H1 (cell line): ENCODE measurements around the gene NEK4. TPM values are rescaled to one million over a fixed set of nuclear protein-coding genes. Genes with fewer than 3 reads are reported as not detected.

Source experiments
- CTCF ChIA-PET: fragments of 300-600 bp; sonication (Branson Sonifier 250); formaldehyde crosslinking; loops from one replicate; lab custom pipeline; 2021; ENCODE audit not compliant: partially characterized antibody; lab: Charles Lee
- POLR2A ChIA-PET: fragments of 300-600 bp; sonication (Branson Sonifier 250); formaldehyde crosslinking; loops from one replicate; lab custom pipeline; 2021; ENCODE audit warnings: inconsistent platforms; ENCODE audit not compliant: partially characterized antibody; lab: Charles Lee
- DNase-seq, 2 experiments: peaks; one replicate each; pipeline versions ENCODE4 v3.0.0 to v3.0.0-alpha.2; 2010 to 2022; ENCODE audit warnings: low spot score in 2 of 2, low read depth in 1 of 2, mixed read lengths in 1 of 2
- FAIRE-seq: peaks from 2 replicates; lab custom pipeline; 2011; peaks lifted over from hg19 to GRCh38; lab: Jason Lieb, UNC
- H2AFZ ChIP-seq: 2 replicates; pipeline ENCODE4 v1.8.1; 2012; ENCODE audit warnings: low read length, inconsistent platforms
- H2AK5ac ChIP-seq: 2 replicates; pipeline ENCODE4 v1.6.1; 2013; ENCODE audit warnings: low read depth, low read length
- H2BK120ac ChIP-seq: replicated peaks from 2 replicates; pipeline ENCODE3; 2013; ENCODE audit warnings: low read depth, low read length, inconsistent platforms
- H2BK12ac ChIP-seq: 2 replicates; pipeline ENCODE4 v1.6.1; 2013; ENCODE audit warnings: low read depth, low read length
- H2BK15ac ChIP-seq: 2 replicates; pipeline ENCODE4 v1.6.1; 2013; ENCODE audit warnings: low read length
- H2BK20ac ChIP-seq: 2 replicates; pipeline ENCODE4 v1.6.1; 2013; ENCODE audit warnings: low read length
- H2BK5ac ChIP-seq: 2 replicates; pipeline ENCODE4 v1.6.1; 2013; ENCODE audit warnings: low read depth, low read length
- H3K14ac ChIP-seq: 2 replicates; pipeline ENCODE4 v1.6.1; 2013; ENCODE audit warnings: inconsistent platforms; ENCODE audit not compliant: insufficient read length
- H3K18ac ChIP-seq: 2 replicates; pipeline ENCODE4 v1.6.1; 2013; ENCODE audit warnings: low read length; ENCODE audit errors: extremely low read depth
- H3K23ac ChIP-seq: 2 replicates; pipeline ENCODE4 v1.6.1; 2013; ENCODE audit warnings: inconsistent platforms; ENCODE audit not compliant: insufficient read length
- H3K23me2 ChIP-seq: 2 replicates; pipeline ENCODE4 v1.6.1; 2013; ENCODE audit warnings: low read depth, low read length
- H3K27ac ChIP-seq: 2 replicates; pipeline ENCODE4 v1.6.1; 2011; ENCODE audit warnings: low read depth, low read length, inconsistent platforms
- H3K27me3 ChIP-seq, 4 experiments: replicated peaks in 1 of 4; 1 replicate in 1 of 4; 2 replicates in 3 of 4; pipeline versions ENCODE4 v1.6.1 to v1.8.1; 2011 to 2013; ENCODE audit warnings: low read length in 3 of 4, mild to moderate bottlenecking in 3 of 4, inconsistent platforms in 2 of 4, mixed read lengths in 2 of 4, moderate library complexity in 1 of 4; ENCODE audit not compliant: control insufficient read depth in 3 of 4, insufficient read depth in 3 of 4; ENCODE audit errors: extremely low read depth in 1 of 4
- H3K36me3 ChIP-seq, 4 experiments: 2 replicates each; pipeline versions ENCODE4 v1.6.1 to v1.8.1; 2011 to 2013; ENCODE audit warnings: mild to moderate bottlenecking in 4 of 4, low read length in 3 of 4, moderate library complexity in 2 of 4, control low read depth in 1 of 4, inconsistent platforms in 1 of 4; ENCODE audit not compliant: insufficient read depth in 4 of 4, control insufficient read depth in 2 of 4
- H3K4ac ChIP-seq: replicated peaks from 2 replicates; pipeline ENCODE3; 2013; ENCODE audit warnings: low read length, low read depth, mixed read lengths, inconsistent platforms; ENCODE audit not compliant: insufficient read length
- H3K4me1 ChIP-seq, 4 experiments: replicated peaks in 1 of 4; 1 replicate in 1 of 4; 2 replicates in 3 of 4; pipeline versions ENCODE4 v1.6.1 to v1.8.1; 2011 to 2013; ENCODE audit warnings: low read length in 3 of 4, inconsistent platforms in 2 of 4, mixed read lengths in 1 of 4; ENCODE audit not compliant: insufficient read depth in 4 of 4, control insufficient read depth in 3 of 4
- H3K4me2 ChIP-seq, 2 experiments: 2 replicates each; pipeline versions ENCODE4 v1.6.1 to v1.8.1; 2011 to 2013; ENCODE audit warnings: low read depth in 2 of 2, low read length in 2 of 2, control low read depth in 1 of 2, inconsistent platforms in 1 of 2, mild to moderate bottlenecking in 1 of 2; ENCODE audit not compliant: insufficient read depth in 1 of 2
- H3K4me3 ChIP-seq, 4 experiments: fragments of 200-600, 300-600 bp in 1 of 4; sonication (generic), shearing (Covaris generic), sonication (Bioruptor Twin) in 1 of 4; 2 replicates each; pipeline versions ENCODE4 v1.5.1 to v1.8.1; 2011 to 2016; ENCODE audit warnings: low read length in 4 of 4, low read depth in 3 of 4, control low read depth in 2 of 4, inconsistent platforms in 2 of 4, mild to moderate bottlenecking in 2 of 4, mixed read lengths in 1 of 4, moderate library complexity in 1 of 4; ENCODE audit not compliant: insufficient read depth in 2 of 4; ENCODE audit errors: extremely low read depth in 1 of 4
- H3K56ac ChIP-seq: replicated peaks from 2 replicates; pipeline ENCODE3; 2013; ENCODE audit warnings: low read depth, mild to moderate bottlenecking, mixed read lengths, low read length, inconsistent platforms; ENCODE audit not compliant: insufficient read length
- H3K79me1 ChIP-seq: 2 replicates; pipeline ENCODE4 v1.6.1; 2013; ENCODE audit warnings: low read depth, low read length, control low read depth
- H3K79me2 ChIP-seq, 2 experiments: 2 replicates each; pipeline versions ENCODE4 v1.6.1 to v1.8.1; 2012 to 2013; ENCODE audit warnings: low read length in 2 of 2, mild to moderate bottlenecking in 2 of 2, inconsistent platforms in 1 of 2; ENCODE audit not compliant: insufficient read depth in 2 of 2, control insufficient read depth in 1 of 2
- H3K9ac ChIP-seq, 4 experiments: replicated peaks in 1 of 4; 1 replicate in 1 of 4; 2 replicates in 3 of 4; pipeline versions ENCODE4 v1.6.1 to v1.8.1; 2011 to 2013; ENCODE audit warnings: low read depth in 3 of 4, low read length in 3 of 4, control low read depth in 2 of 4, mild to moderate bottlenecking in 2 of 4, moderate library complexity in 2 of 4, inconsistent platforms in 1 of 4; ENCODE audit errors: extremely low read depth in 1 of 4
- H3K9me3 ChIP-seq, 2 experiments: 2 replicates each; pipeline versions ENCODE4 v1.6.1 to v1.8.1; 2012 to 2013; ENCODE audit warnings: mild to moderate bottlenecking in 2 of 2, moderate library complexity in 2 of 2, control low read depth in 1 of 2, inconsistent platforms in 1 of 2, low read depth in 1 of 2, low read length in 1 of 2, mixed read lengths in 1 of 2; ENCODE audit not compliant: insufficient read depth in 2 of 2
- H4K20me1 ChIP-seq, 2 experiments: replicated peaks in 1 of 2; 2 replicates each; pipeline versions ENCODE3 to v1.8.1; 2011 to 2013; ENCODE audit warnings: inconsistent platforms in 2 of 2, low read length in 2 of 2, mild to moderate bottlenecking in 1 of 2; ENCODE audit not compliant: insufficient read depth in 2 of 2, control insufficient read depth in 1 of 2
- H4K5ac ChIP-seq: 2 replicates; pipeline ENCODE4 v1.6.1; 2013; ENCODE audit warnings: low read length, low read depth, mixed read lengths, inconsistent platforms; ENCODE audit not compliant: insufficient read length
- H4K8ac ChIP-seq: 2 replicates; pipeline ENCODE4 v1.8.0; 2013; ENCODE audit warnings: mild to moderate bottlenecking, moderate library complexity, low read length, inconsistent platforms; ENCODE audit not compliant: insufficient read depth; ENCODE audit errors: extremely low read depth
- H4K91ac ChIP-seq: replicated peaks from 2 replicates; pipeline ENCODE3; 2013; ENCODE audit warnings: low read length, mixed read lengths, inconsistent platforms; ENCODE audit not compliant: insufficient read length
- HDAC6 ChIP-seq: IDR thresholded peaks from one replicate; pipeline ENCODE4 v1.7.1; 2012; ENCODE audit warnings: low read depth, mild to moderate bottlenecking, inconsistent platforms, low read length, moderate library complexity
- RNF2 ChIP-seq: fragments of 200-900, 300-1000 bp; sonication (generic); IDR thresholded peaks from 2 replicates; pipeline ENCODE4 v1.7.1; 2016; ENCODE audit warnings: borderline replicate concordance, low read depth, mild to moderate bottlenecking, antibody characterized with exemption, low read length; ENCODE audit not compliant: poor library complexity, severe bottlenecking; ENCODE audit errors: missing control alignments
- SIX5 ChIP-seq: IDR thresholded peaks from 2 replicates; pipeline ENCODE4 v1.6.1; 2011; ENCODE audit warnings: mild to moderate bottlenecking, low read depth, low read length
- WGBS, 2 experiments: shearing (Covaris generic) in 1 of 2; methylation state at CpG; one replicate each; pipeline versions ENCODE4 v1.1.6 to v1.1.7; 2013 to 2015; ENCODE audit warnings: low lambda C conversion rate in 2 of 2, mixed read lengths in 2 of 2, inconsistent platforms in 1 of 2, low coverage in 1 of 2, missing lambda C conversion rate in 1 of 2; ENCODE audit not compliant: insufficient replicate concordance in 2 of 2, insufficient coverage in 1 of 2, insufficient read length in 1 of 2; ENCODE audit errors: extremely low coverage in 1 of 2, missing lambda C conversion rate in 1 of 2; 5-methylcytosine and 5-hydroxymethylcytosine counted together
- polyA plus RNA-seq, 7 experiments: library from polyadenylated mRNA; depleted of rRNA in 3 of 7; stranded (reverse) in 5 of 7; unstranded in 2 of 7; fragments of >200 nt in 5 of 7; fragments of 200-250 nt in 2 of 7; gene quantifications; 1 replicate in 5 of 7; 2 replicates in 1 of 7; 4 replicates in 1 of 7; pipeline versions ENCODE4 v1.2.1 to v1.2.3, GENCODE V29; 2011 to 2013; ENCODE audit warnings: missing spikeins in 2 of 7, mixed read lengths in 2 of 7
- total RNA-seq: library from RNA; stranded (reverse); fragmentation: NEBNext Ultra II Directional; extraction: Animal tissue kit (Norgen Biotek cat#: 25700); gene quantifications from 2 replicates; pipeline ENCODE4 v1.2.1, GENCODE V29; 2021

The NEK4 gene
- total and polyA plus RNA-seq, 2 of the 8 experiments (the other 6 are each of a cell fraction or from before 2014, with no cell fraction given): 7.5 to 40.0 TPM

GRCh38 chr3:52739730-52740129, 31.0 kb downstream of the NEK4 start:
- no peak for FAIRE-seq
- Histone ChIP-seq H3K14ac (no peak overlapping the region), H2BK20ac (no peak overlapping the region), H4K8ac (no peak overlapping the region), H3K27me3 (no peaks in the 10 kb centered on the region), H2BK5ac (no peak overlapping the region), H2AFZ (no peak overlapping the region), H3K4me3 (no peak overlapping the region), H3K23me2 (no peaks in the 10 kb centered on the region), H2BK12ac (no peak overlapping the region), H4K20me1 (no peaks in the 10 kb centered on the region), H3K9ac (no peak overlapping the region), H3K36me3 (peaks cover 12 to 64% (median 39%) of the 10 kb centered on the region in 4 experiments; a peak in 7 of 8 replicates), H2BK15ac (no peak overlapping the region), H3K23ac (no peak overlapping the region), H2AK5ac (no peak overlapping the region), H3K4ac (no peak overlapping the region), H3K4me1 (no peaks in the 10 kb centered on the region), H3K4me2 (no peak overlapping the region), H3K9me3 (no peaks in the 10 kb centered on the region), H3K79me2 (no peaks in the 10 kb centered on the region), H2BK120ac (no peak overlapping the region), H3K56ac (no peak overlapping the region), H3K27ac (no peak overlapping the region), H4K91ac (no peak overlapping the region), H3K79me1 (no peaks in the 10 kb centered on the region), H4K5ac (no peak overlapping the region), H3K18ac (no peak overlapping the region)
- DNase-seq: no peak
- ChIA-PET CTCF (interaction anchor here (0.6 kb wide), 1 partner anchor 14 kb away, joined by 3 read pairs; no protein-coding TSS in a partner anchor), POLR2A (no interaction called here)
- WGBS, 2 experiments: 94% methylated on average over 1 of the region's 1 CpG; no CpG with 5 or more reads in 1 of the 2 experiments
- no peak for TF ChIP-seq RNF2
- TF ChIP-seq HDAC6: no peak
- no peak for TF ChIP-seq SIX5
